Stimulated activated CD4-positive, alpha-beta T cell treated with anti-CD3 and anti-CD28 coated beads, TNF-alpha, amount 100 ng/mL, for 24 hours (primary cell): Measurements from ENCODE around the gene GPX7.

Experiments
- DNase-seq, 3 experiments: peaks; one replicate each; pipeline ENCODE4 v3.0.0-alpha.2; 2020; ENCODE audit warnings: low read depth in 3 of 3

The GPX7 gene

GRCh38 chr1:52629325-52629643 is 27.1 kb downstream of the GPX7 start:
- DNase-seq, result no peak

- DNase-seq, result no peak
These were observed 27.5 kb downstream of the GPX7 start for GRCh38 chr1:52629667-52630066.

DNA sequence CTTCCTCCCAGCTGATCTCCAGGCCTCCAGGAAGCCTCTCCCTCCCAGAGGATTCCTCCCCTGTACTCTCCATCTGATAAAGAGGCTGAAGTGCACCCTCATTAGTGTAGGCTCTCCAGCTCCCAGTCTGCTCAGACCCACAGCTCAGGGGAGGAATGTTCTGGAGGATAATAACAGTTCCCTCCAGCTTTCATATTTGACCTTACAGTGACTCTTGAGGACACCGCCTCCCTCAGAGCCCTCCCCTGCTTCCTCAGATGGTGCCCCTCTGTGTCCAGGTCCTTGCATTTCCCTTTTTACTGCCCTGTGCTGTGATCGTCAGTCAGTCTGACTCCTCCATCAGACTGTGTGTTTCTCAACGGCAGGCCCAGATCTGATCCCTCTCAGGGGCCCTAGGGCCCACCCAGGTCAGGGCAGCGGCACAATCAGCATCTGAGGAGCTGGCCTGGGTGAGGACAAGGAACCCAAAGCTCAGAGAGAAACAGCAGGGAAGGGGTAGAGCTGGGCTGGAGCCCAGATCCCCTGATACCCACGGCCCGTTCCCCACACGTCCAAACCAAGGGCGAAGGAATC is 29.7 kb downstream of the GPX7 start:
- DNase-seq, result no peak

DNA sequence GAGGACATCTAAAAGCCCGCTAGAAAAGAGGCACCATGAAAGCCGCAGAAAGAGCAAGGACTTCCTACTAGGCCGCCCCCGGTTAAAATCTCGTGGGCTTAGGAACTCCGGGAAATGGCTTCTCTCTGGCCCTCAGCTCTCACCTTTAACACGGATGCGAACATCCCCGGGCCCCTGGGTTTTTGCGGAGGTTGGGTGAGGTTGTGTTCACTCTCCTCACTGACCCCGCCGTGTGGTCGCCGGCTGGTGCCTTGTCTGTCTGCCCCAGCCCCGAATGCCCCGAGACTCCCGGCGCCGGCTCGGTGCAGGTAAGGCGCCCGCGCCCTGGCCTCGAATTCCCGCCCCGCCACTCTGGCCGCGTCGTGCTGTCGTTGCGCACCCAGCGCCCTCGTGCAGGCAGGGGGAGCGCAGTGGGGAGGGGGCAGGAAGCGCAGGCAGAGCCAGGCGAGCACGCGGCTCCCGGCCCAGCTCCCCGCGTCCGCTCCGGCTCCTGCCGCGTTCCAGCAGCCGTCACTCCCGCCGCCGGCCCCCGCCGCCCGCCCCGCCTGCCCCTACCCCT is 30.6 kb downstream of the GPX7 start, which contains the start of gene SHISAL2A:
Gene SHISAL2A, plus strand, starts transcription at position 437 of the 559 bp plus-strand sequence. CDS start 326 bp downstream, outside the sequence.
- DNase-seq, result peak in 2 of 3 experiments; percentile 26 to 50

DNA sequence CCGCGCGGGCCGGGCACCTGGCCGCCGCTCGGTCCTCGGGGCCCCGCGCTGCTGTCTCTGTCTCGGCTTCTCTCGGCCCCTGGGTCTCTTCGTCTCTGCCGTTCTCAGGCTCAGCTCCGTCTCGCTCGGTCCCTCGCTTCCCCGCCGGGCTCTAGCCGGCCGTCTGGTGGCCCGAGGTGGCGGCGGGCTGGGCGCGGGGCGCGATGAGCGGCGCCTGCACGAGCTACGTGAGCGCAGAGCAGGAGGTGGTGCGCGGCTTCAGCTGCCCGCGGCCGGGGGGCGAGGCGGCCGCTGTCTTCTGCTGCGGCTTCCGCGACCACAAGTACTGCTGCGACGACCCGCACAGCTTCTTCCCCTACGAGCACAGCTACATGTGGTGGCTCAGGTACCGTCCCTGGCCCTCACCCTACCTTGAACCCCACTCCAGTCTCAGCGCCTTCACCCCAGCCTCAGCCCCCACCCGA is 31.2 kb downstream of the GPX7 start:
- DNase-seq, result peak in 1 of 3 experiments; percentile 7

- DNase-seq, result no peak
These were observed 31.9 kb downstream of the GPX7 start for GRCh38 chr1:52634111-52634510.

DNA sequence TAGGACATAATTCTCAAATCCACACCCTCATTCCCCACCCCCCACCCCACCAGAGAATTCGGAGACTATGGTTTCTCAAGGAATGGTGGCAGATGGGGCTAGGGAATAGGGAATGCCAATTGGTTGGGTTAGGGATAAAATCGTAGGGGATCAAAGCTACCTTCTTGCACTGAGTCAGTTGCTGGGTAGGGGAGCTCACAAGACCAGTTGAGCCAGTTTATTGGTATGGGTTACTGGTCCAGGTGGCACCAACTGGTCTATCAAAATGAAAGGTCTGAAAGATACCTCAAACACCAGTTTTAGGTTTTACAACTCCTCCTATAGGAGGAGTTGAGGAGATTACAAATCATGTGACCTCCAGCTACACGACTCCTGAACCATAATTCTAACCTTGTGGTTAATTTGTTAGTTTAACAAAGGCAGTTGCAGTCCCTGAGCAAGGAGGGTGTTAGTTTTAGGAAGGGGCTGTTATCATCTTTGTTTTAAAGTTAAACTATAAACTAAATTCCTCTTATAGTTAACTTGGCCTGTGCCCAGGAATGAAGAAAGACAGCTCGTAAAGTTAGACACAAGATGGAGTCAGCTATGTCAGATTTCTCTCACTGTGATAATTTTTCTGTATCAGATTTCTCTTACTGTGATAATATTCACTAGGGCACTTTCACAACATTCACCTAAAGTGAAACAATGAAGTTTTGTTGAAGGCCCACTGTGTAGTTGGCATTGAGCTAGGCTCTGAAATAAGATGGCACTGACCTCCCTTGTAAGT is 33.3 kb downstream of the GPX7 start:
- no peak for DNase-seq

DNA sequence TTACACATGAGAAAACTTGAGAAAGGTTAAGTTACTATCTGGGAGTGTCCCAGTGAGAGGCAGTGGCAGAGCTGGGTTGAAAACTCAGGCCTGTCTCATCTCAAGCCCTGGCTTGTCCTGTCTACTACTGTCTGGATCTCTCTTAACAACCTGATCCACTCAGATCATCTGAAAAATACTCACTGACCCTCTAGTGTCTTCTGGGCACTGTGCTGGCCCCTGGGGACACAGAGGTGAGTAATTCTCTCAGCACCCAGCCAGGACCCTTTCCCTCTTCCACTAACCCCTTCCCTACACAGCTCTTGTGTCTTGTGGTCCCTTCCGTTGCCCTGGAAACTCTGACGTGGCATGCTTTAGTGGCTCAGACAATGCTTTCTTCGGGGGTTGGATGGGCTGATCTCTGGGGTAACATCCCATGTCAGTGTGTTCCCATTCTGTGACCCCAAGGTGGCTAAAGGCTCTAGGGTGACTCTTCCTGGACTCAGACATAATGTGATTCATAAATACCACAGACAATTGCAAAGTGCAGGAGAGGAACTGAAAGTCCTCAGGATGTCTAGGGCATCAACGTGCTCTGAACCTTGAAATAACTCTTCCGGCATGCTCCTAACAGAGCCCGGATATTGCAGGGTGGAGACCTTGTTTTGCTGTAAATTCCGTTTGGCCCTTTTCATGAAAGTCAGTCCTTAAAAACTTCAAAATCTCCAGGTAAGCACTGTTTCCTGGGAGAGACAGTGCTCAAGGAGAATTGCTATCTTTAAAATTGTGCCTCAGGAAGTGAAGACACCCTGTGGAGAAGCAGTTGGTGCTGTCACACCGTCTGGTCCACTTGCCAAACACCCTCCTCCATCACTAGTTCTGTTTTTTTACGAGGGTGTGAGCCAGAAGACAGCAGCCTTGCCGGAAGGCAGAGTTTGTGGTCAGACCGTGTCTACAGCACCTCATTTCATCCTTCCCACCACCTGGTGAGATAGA is 34.8 kb downstream of the GPX7 start:
- peak; percentile 42 to 63 (median 45) for DNase-seq

DNA sequence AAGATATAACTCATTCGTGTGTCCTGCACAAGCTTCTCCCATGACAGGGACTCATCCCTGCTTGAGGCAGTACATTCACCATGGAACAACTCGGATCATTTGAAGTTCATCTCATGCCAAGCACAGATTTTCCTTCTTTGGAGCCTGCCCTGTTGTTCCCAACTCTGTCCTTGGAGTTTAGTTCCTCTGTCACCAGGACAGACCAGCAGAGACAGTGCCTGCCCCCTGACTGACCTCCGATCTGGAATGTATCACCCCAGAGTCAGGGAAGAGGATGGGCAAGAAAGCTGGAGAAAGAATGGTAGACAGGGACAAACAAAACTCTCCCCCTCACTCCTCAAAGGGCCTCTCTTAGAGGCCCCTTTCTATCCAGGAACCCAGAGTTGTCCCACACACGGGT is 35.8 kb downstream of the GPX7 start:
- DNase-seq, result no peak

DNA sequence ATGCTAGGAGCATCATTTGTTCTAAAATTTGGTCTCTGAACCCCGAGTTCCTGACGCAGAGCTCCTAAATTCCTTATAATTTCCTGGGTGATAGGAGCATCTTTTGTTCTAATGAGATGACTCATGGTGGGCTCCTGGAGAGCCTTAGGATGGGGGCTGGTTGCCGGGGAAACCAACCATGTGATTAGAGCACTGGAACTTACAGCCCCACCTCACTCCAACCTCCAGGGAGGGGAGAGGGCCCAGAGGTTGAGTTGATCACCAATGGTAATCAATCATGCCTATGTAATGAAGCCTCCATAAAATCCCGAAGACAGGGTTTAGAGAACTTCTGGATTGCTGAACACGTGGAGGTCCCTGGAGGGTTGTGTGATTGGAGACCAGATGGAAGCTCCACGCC is 38.5 kb downstream of the GPX7 start:
- DNase-seq, result no peak

DNA sequence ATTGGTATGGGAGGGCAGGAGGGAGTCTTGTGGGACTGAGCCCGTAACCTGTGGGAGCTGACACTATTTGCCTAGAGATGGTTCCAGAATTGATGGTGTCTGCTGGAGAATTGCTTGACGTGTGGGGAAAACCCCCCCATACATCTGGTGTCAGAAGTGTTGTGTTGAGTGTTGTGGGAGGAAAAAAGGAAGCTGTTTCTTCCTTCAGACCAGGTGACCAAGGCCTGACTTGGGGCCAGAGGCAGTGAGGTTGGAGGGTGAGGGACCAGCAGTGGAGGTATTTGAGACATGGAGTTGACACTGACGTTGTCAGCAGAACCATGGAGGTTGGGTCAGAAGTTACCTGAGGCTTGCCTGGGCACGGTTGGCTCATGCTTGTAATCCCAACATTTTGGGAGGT is 39.1 kb downstream of the GPX7 start:
- no peak for DNase-seq

GRCh38 chr1:52645261-52645660 is 43.1 kb downstream of the GPX7 start:
- no peak for DNase-seq

GRCh38 chr1:52651904-52652303 is 49.7 kb downstream of the GPX7 start:
- DNase-seq, result no peak

DNA sequence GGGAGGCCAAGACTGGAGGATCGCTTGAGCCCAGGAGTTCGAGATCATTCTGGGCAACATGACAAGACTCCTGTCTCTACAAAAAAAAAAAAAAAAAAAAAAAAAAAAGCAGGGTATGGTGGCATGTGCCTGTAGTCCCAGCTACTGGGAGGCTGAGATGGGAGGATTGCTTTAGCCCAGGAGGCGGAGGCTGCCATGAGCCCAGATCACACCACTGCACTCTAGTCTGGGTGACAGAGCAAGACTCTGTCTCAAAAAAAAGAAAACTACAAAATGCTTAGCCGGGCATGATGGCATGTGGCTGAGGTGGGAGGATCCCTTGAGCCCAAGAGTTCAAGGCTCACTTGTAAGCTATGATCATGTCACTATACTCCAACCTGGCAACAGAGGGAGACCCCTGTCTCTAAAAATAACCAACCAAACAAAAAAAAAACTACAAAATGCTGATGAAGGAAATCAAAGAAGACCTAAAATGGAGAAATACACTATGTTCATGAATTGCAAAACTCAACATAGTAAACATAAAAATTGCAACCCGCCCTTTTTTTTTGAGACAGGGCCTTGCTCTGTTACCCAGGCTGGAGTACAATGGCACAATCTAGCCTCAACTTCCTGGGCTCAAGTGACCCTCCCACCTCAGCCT is 51.2 kb downstream of the GPX7 start:
- DNase-seq, result no peak

GRCh38 chr1:52654063-52654462 is 51.9 kb downstream of the GPX7 start:
- no peak for DNase-seq

- no peak for DNase-seq
These were observed 55.5 kb downstream of the GPX7 start for GRCh38 chr1:52657702-52658101.
